GM10266 (cell line): Measurements from ENCODE around the gene DIP2C.

ENCODE experiments used
- DNase-seq: peaks from one replicate; pipeline ENCODE4 v3.0.0; 2012; ENCODE audit errors: extremely low spot score
- TF ChIP-seq, protein P1 (sequence below): IDR thresholded peaks from 2 replicates; pipeline ENCODE4 v1.5.1; 2012; ENCODE audit warnings: mild to moderate bottlenecking, low read depth; ENCODE audit not compliant: control insufficient read depth, insufficient read depth; ENCODE audit errors: missing control alignments

The DIP2C gene

DNA sequence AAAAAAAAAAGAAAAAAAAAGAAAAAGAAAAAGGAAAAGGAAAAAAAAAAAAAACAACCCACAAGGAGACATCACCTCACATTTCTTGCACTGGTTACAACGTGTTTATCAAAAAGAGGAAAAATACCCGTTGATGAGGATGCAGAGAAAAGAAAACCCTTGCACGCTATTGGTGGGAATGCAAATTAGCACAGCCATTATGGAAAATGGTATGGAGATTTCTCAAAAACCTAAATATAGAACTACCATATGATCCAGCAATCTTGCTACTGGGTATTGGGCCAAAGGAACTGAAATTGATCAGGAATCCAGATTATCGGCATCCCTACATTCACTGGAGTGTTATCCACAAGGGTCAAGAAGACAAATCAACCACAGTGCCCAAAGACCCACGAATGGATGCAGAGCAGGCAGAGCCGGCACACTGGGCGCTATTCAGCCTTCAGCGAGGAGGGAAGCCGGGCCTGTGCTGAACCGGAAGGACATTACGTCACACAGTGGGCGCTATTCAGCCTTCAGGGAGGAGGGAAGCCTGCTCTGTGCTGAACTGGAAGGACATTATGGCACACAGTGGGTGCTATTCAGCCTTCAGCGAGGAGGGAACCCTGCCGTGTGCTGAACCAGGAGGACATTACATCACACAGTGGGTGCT lies 295.6 kb downstream of the DIP2C start:
- no peak for DNase-seq
- TF ChIP-seq, protein P1, sequence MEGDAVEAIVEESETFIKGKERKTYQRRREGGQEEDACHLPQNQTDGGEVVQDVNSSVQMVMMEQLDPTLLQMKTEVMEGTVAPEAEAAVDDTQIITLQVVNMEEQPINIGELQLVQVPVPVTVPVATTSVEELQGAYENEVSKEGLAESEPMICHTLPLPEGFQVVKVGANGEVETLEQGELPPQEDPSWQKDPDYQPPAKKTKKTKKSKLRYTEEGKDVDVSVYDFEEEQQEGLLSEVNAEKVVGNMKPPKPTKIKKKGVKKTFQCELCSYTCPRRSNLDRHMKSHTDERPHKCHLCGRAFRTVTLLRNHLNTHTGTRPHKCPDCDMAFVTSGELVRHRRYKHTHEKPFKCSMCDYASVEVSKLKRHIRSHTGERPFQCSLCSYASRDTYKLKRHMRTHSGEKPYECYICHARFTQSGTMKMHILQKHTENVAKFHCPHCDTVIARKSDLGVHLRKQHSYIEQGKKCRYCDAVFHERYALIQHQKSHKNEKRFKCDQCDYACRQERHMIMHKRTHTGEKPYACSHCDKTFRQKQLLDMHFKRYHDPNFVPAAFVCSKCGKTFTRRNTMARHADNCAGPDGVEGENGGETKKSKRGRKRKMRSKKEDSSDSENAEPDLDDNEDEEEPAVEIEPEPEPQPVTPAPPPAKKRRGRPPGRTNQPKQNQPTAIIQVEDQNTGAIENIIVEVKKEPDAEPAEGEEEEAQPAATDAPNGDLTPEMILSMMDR = no peak

DNA sequence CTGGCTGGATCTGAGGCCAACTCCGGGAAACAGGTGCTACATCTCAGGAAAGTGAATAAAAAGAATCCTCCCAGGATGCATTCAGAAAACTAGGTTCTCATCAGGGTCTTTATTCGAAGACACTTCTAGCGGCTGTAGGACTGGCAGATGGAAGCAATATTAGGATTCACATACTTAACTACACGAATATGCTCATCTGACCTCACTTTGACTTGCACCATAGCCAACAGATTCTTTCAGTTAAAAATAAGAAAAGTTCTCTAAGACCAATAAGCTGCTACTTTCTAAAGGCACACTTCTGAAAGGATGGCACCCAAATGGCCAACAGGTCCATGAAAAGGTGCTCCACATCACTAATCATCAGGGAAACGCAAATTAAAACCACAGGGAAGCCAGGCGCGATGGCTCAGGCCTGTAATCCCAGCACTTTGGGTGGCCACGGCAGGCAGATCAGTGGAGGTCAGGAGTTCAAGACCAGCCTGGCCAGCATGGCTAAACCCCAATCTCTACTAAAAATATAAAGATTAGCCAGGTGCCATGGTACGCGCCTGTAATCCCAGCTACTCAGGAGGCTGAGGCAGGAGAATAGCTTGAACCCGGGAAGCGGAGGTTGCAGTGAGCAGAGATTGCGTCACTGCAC lies 296.2 kb downstream of the DIP2C start:
- DNase-seq = no peak
- TF ChIP-seq, protein P1 = no peak

DNA sequence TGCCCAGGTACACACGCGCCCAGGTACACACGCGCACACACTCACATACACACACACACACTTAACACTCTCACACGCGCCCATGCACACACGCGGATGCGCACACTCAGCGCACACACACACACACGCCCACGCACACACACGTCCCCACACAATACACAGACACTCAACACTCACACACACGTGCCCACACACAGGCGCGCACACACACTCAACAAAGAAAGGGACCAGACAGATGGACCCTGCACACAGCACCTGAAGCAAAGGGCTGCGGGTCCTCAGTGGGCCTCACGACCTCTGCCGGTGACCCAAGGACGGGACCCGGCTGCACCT lies 296.8 kb downstream of the DIP2C start:
- no peak for DNase-seq
- TF ChIP-seq, protein P1 = no peak

DNA sequence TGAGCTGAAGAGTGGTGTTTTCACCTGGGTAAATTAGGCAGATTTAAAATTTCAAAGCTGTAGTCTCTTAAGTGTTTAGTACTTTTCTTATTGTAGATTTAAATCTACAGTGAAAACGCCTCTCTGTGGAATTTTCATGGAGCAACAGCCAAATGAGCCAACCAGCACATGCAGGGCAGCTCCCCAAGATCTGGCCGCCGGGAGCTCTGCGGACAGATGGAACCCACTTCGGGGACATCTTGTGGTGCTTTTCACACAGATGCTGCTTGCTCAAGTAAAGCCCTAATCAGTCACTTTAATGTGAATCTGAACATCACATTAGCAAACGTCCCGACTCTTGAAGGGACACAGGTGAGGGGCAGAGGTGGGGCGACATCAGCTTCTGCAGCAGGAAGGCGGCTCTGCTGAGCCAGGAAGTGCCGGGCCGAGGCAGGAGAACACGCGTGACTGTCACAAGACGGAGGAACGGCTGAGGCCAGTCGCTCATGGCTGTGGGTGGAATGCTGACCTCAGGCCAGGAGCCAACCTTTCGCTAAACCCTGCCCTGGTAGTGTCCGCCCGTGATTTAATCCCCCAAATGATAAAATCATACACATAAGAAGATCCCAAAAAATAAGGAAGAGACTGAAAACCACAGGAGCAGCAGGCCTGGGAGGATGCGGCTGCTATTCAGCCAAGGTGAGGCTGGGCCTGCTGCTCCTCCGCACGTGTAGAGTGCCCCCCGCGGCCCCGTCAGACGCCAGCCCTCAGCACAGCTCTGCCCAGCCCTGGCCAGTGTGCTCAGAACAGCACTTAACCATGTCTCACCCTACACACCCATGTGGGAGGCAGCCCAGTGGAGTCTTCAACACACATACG lies 297.4 kb downstream of the DIP2C start:
- TF ChIP-seq, protein P1 = no peak
- no peak for DNase-seq

DNA sequence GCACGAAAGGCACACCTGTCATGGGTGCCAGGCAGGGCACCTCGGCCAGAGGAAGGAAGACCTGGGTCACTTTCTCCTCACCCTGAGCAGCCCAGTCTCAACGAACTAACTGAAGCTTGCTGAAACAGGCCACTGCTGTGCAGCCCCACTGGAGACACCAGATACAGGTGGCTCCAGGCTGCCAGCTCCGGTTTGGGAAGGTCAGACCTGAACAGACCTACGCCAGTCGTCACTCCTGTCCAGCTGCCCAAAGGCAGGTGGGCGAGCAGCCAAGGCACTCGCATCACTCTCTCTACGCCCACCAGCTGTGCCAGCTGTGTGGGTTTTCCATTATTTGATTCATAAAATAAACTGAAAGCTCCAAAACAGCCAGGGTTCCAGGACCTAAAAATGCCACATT lies 298.2 kb downstream of the DIP2C start:
- DNase-seq = no peak
- TF ChIP-seq, protein P1 = no peak

DNA sequence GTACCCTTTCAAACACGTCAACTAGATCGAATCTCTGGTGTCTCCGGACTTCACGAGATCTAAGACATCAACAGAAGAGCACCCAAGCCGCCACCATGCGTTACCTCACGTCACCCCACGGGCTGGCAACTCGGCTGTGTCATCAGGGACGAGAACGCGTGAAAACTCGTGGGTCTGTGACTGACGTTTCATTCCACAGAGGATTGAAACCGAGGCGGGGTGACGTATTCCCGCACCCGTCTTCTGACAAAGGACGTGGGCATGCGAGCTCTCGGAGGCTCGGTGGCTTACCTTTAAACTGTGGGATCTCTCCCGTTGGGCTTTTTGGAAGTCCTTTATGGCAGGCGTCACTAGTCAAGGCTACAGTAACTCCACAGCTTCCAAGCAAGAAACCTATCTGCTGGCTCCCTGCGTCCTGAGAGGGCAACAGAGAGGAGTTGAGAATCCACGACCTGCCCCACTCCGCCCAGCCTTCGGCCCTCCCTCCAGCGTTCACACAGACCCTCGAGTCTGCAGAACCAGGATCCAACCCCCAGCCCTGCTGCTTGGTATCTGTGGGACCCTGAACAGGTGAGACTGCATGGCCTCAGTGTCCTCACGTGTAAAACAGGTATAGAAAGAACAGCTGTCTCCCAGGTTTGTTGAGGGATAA lies 298.9 kb downstream of the DIP2C start:
- TF ChIP-seq, protein P1 = no peak
- no peak for DNase-seq

DNA sequence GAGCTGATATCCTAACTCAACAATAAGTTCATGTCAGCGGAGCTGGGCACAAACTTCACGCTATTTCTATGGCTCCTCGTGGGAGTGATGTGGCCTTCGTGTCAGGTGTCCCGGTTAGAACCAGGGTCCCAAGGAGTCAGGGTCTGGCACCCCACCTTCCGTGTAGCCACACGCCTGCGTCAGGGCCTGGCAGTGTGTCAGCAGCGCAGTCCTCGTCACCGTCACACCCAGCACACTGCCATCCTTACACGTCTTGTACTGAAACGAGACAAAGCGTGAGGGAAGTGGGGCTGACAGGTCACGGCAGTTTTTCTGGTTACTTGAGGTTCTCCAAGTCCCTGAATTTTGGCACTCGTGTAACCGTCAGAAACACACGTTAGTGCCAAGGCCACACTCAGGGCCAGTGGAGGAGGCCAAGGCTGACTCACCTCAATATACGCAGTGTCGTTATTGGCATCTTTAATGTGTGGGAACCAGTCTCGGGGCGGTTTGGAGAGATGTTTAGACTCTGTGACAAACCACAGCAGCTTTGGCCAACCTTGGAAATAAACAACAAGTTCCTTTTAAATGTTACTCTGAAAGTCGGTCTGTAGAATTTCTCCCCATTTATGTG lies 299.5 kb downstream of the DIP2C start:
- TF ChIP-seq, protein P1 = no peak

More for the DNA sequence above, 299.5 kb downstream of the DIP2C start:
- no peak for DNase-seq
